ENCODE measurements around the gene SEC22C. TPM values are rescaled to one million over a fixed set of nuclear protein-coding genes. Genes with fewer than 3 reads are reported as not detected.

SEC22C gene, protein sequence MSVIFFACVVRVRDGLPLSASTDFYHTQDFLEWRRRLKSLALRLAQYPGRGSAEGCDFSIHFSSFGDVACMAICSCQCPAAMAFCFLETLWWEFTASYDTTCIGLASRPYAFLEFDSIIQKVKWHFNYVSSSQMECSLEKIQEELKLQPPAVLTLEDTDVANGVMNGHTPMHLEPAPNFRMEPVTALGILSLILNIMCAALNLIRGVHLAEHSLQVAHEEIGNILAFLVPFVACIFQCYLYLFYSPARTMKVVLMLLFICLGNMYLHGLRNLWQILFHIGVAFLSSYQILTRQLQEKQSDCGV
- 42.5 and 52.7 TPM in 2 replicates for total RNA-seq

GRCh38 chr3:42581709-42582473, at the start of gene SEC22C:
Gene SEC22C (minus strand): TSS chr3:42581967. CDS start chr3:42569046, 12,921 bp downstream.

DNA sequence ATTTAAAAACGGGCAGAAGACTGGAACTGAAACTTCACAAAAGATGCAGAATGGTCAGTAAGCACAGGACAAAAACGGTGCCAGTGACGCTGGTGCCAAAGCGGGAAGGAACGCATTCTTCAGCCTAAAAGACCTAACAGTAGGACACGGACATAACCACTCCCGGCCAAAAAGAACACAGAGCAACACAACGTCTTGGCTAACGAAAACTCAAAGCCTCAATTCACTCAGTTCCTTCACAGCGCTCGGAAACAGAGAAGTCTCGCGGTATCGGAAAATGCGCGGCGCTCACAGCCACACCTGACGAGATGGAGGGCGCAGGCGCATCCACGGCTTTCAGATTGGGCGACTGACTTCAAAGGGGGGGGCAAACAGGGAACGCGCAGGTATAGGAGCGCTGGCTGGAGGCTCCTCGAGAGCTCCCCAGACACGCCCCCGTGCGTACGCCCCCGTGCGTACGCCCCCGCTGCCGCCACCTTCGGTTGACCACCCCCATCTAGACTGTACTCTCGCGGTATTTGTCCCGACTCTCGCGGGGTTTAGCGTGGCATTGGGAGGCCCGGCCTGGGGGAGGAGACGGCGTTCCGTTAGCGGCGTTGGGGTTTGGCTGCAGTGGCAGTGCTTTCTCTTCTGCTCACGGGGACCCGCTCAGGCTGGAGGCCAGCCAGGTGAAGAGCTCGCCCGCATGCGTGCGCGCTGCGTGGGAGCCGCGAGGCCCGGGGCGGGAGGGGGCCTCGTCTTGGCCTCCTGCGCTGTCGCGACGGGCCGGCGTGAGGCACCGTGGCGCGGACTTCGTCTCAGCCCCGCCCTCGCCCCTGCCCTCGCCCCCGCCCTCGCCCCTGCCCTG, 18.6 kb upstream of the SEC22C start, which contains the start of gene NKTR:
Gene NKTR (plus strand): TSS at position 576 of the 847 bp plus-strand sequence. CDS start 321 bp downstream, outside the sequence.

DNA sequence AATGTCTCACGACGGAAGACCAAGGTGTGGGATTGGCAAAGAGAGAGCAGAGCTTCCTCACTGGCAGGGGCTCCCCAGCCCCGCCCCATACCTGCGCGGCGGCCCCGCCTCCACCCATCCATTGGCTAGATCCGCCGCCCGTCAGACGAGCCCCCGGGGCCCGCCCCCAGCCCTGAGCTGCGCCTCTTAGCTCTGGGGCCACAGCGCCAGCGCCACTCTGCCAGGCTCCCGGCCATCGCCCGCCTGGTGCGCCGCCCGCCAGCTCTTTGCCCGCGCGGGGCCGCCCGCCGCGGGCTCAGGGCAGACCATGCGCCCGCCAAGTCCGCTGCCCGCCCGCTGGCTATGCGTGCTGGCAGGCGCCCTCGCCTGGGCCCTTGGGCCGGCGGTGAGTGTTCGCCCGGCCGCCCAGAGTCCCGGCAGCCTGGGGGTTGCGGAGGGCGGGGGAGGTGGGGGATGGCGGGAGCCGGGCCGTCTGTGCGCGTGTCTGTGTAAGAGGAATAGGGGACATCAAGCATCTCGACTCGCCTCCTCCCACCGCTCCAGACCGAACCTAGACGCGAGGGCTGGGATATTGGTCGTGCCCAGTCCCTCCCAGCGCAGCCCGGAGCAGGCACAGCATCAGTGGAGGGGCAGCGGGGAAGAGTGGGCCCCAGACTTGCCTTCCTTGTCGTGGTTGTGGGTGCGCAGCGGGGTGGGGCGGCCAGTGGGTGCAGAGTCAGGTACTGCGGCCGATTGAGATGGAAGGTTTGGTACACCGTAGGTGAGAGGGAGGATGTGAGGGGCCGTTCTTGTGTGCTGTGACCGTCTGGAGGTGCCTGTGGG, 79.1 kb downstream of the SEC22C start, which contains the start of gene VIPR1:
Gene VIPR1 (plus strand): TSS at position 215 of the 822 bp plus-strand sequence. CDS start 93 bp downstream, at position 308.

Other genes with a start within 250 kb of the SEC22C start
- not detected in 2 replicates for gene LYZL4, start 171.4 kb downstream of the SEC22C start, total RNA-seq
- gene VIPR1, start 79.3 kb downstream of the SEC22C start, total RNA-seq = 0.09 and 0.35 TPM in 2 replicates
- 16.8 and 22.0 TPM in 2 replicates for gene SS18L2, start 8.9 kb upstream of the SEC22C start, total RNA-seq
- gene NKTR, start 18.7 kb upstream of the SEC22C start, total RNA-seq = 12.6 and 14.2 TPM in 2 replicates
- gene ZBTB47, start 71.7 kb upstream of the SEC22C start, total RNA-seq = 28.9 and 34.1 TPM in 2 replicates
- 0.17 TPM in 1 of 2 replicates, not detected in the other for gene KLHL40, start 103.6 kb upstream of the SEC22C start, total RNA-seq
- gene HHATL, start 120.8 kb upstream of the SEC22C start, total RNA-seq = not detected in 2 replicates
- gene CCDC13, start 191.3 kb upstream of the SEC22C start, total RNA-seq = 1.1 and 1.3 TPM in 2 replicates
- gene HIGD1A, start 222.5 kb upstream of the SEC22C start, total RNA-seq = 127 and 173 TPM in 2 replicates
- 1.9 and 3.9 TPM in 2 replicates for gene ACKR2, start 227.5 kb upstream of the SEC22C start, total RNA-seq